Type B pancreatic cell (in vitro differentiated cells): ENCODE measurements around the gene TP53BP2. TPM values are rescaled to one million over a fixed set of nuclear protein-coding genes. Genes with fewer than 3 reads are reported as not detected.

Source experiments
- total RNA-seq: library from RNA; stranded (reverse); gene quantifications from 2 replicates; pipeline ENCODE4 v1.2.1, GENCODE V29; 2021; ENCODE audit warnings: low replicate concordance

Gene TP53BP2
- total RNA-seq, 1 donor from 2014 or later, result 67.2 TPM

Other genes starting within 250 kb of the TP53BP2 start
- 0.71 and 2.3 TPM in 2 replicates for gene CAPN8, start 180.2 kb downstream of the TP53BP2 start, total RNA-seq
- 111 and 120 TPM in 2 replicates for gene CAPN2, start 133.4 kb downstream of the TP53BP2 start, total RNA-seq